BLaER1 (cell line): ENCODE results near the gene ENG.
"Not testable (repeated sequence)": the region's sequence is repeated elsewhere in the genome, so short reads cannot be mapped to it uniquely, and the experiment has no call there.

Experiments
- H3K27ac ChIP-seq: shearing (Covaris generic); formaldehyde crosslinking; 2 replicates; pipeline ENCODE4 v1.8.1; 2022
- H3K27me3 ChIP-seq: shearing (Covaris generic); formaldehyde crosslinking; 2 replicates; pipeline ENCODE4 v1.8.1; 2022
- H3K36me3 ChIP-seq: shearing (Covaris generic); formaldehyde crosslinking; 2 replicates; pipeline ENCODE4 v1.8.1; 2022
- H3K4me1 ChIP-seq: shearing (Covaris generic); formaldehyde crosslinking; 2 replicates; pipeline ENCODE4 v1.8.1; 2022
- H3K4me2 ChIP-seq: shearing (Covaris generic); formaldehyde crosslinking; 2 replicates; pipeline ENCODE4 v1.8.1; 2022
- H3K4me3 ChIP-seq: shearing (Covaris generic); formaldehyde crosslinking; 2 replicates; pipeline ENCODE4 v1.8.1; 2022
- H3K9ac ChIP-seq: shearing (Covaris generic); formaldehyde crosslinking; 2 replicates; pipeline ENCODE4 v1.8.1; 2022
- H3K9me3 ChIP-seq: shearing (Covaris generic); formaldehyde crosslinking; 2 replicates; pipeline ENCODE4 v1.8.1; 2022
- H4K20me1 ChIP-seq: shearing (Covaris generic); formaldehyde crosslinking; 2 replicates; pipeline ENCODE4 v1.8.1; 2022
- Cebpa-rat ChIP-seq: shearing (Covaris generic); IDR thresholded peaks from 2 replicates; pipeline ENCODE4 v1.8.1; 2022

The ENG gene

DNA sequence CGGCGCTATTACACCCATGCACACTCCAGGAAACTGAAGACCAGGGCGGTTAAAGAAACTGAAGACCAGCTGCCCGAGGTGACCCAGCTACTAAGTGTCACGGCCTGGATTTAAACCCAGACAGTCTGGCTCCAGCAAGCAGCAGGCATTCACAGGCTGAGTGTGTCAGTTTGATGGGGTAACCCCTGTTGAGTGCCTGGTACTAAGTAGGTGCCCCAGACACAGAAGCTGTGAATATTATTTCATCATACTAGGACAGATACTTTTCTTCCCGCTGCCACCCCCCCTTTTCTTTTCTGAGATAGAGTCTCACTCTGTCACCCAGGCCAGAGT is 7.3 kb downstream of the ENG start:
- no peak for TF ChIP-seq Cebpa-rat
- Histone ChIP-seq H3K4me2 (peak overlapping the region; percentile 48), H3K9me3 (peaks cover 32% of the 10 kb centered on the region), H3K4me3 (no peak overlapping the region), H3K9ac (no peak overlapping the region), H3K36me3 (peaks cover 93% of the 10 kb centered on the region), H3K27me3 (no peaks in the 10 kb centered on the region), H3K27ac (no peak overlapping the region), H3K4me1 (peaks cover 35% of the 10 kb centered on the region), H4K20me1 (peaks cover 55% of the 10 kb centered on the region)

DNA sequence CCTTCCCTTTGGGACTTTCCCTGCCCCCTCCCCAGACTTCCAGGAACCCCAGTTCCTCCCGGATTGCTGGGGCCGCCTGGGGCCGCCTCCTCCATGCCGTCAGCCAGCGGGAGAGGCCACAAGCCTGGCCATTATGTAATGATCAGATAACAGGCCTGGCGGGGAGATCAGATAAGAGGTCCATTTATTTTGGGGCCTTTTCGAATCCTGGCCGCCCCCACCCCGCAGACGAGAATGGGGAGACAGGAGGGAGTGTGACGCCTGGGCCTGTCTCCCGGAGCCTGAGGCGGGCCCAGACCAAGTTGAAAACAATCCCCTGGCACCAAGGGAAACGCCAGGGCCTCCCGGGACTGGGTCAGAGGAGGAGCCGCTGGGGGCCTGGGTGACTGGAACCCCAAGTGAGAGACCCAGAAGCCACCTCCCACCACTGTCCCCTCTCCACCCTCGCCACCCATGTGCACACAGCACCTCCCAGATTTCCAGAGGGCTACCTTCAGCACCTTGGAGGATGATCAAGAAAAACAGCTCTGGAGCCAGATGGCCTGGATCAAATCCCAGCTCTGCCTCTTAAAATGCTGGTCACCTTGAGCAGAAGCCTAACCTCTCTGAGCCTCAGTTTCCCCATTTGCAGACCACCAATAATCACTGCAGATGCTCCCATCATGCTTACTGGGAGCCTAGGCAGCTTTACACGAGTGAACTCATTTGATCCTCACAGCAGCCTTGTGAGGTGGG is 7.8 kb downstream of the ENG start:
- Histone ChIP-seq H3K27me3 (no peaks in the 10 kb centered on the region), H4K20me1 (peaks cover 60% of the 10 kb centered on the region), H3K27ac (peak overlapping the region; percentile 56; the same call in 1 of the 2 replicates), H3K4me1 (peaks cover 30% of the 10 kb centered on the region), H3K9ac (peak overlapping the region; percentile 34; the same call in 1 of the 2 replicates), H3K36me3 (peaks cover 93% of the 10 kb centered on the region), H3K4me3 (no peak overlapping the region), H3K4me2 (peak overlapping the region; percentile 48), H3K9me3 (peaks cover 32% of the 10 kb centered on the region)
- no peak for TF ChIP-seq Cebpa-rat

DNA sequence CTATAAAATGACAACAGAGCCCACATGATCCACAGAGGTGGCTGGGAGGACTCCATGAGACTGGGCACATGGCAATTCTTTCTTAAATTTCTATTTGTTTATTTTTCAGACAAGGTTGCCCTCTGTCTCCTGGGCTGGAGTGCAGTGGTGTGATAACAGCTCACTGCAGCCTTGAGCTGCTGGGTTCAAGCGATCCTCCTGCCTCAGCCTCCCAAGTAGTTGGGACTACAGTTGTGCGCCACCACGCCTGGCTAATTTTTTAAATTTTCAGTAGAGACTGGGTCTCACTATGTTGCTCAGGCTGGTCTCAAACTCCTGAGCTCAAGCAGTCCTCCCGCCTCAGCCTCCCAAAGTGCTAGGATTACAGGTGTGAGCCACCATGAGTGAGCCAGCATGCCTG is 8.8 kb downstream of the ENG start:
- H3K4me1 ChIP-seq: peaks cover 34% of the 10 kb centered on the region
- not testable (repeated sequence) for H3K9ac ChIP-seq, H3K4me3 ChIP-seq

DNA sequence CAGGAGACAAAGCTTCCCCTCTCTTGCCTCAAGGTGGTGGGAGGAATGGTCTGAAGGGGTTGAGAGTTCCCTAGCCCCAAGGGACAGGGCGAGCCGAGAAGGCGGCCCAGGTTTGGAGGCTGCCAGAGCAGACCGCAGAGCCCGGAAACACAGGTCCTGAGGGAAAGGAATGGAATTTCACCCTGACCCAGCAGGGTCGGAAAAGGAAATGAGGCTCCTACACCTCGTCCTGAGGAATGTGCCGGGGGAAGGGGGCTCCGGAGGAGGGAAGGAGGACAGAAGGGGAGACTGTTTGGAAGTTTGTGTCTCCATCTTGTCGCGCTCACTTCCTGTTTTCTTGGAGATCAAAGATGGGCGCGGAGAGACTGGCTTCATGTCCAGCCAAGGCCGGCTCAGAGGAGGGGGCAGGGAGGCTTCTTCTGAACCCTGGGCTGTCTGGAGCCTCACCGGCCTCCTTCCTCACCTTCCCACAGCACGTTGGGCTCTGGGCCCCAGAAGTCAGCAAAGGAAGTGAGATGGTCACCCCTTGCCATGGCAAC is 9.6 kb downstream of the ENG start:
- Histone ChIP-seq H3K27ac (0 out of 2 replicates have a peak overlapping the region, but pooled peaks have one; percentile 1), H3K9me3 (peaks cover 15% of the 10 kb centered on the region), H4K20me1 (peaks cover 69% of the 10 kb centered on the region), H3K9ac (no peak overlapping the region), H3K36me3 (peaks cover 93% of the 10 kb centered on the region), H3K4me1 (peaks cover 42% of the 10 kb centered on the region), H3K27me3 (no peaks in the 10 kb centered on the region), H3K4me2 (no peak overlapping the region), H3K4me3 (no peak overlapping the region)
- no peak for TF ChIP-seq Cebpa-rat

More for the DNA sequence above, 8.8 kb downstream of the ENG start:
- H3K27me3 ChIP-seq, H3K4me2 ChIP-seq: not testable (repeated sequence)
- Histone ChIP-seq H4K20me1 (peaks cover 69% of the 10 kb centered on the region), H3K36me3 (peaks cover 93% of the 10 kb centered on the region), H3K9me3 (peaks cover 22% of the 10 kb centered on the region), H3K27ac (0 out of 2 replicates have a peak overlapping the region, but pooled peaks have one; percentile 1)

DNA sequence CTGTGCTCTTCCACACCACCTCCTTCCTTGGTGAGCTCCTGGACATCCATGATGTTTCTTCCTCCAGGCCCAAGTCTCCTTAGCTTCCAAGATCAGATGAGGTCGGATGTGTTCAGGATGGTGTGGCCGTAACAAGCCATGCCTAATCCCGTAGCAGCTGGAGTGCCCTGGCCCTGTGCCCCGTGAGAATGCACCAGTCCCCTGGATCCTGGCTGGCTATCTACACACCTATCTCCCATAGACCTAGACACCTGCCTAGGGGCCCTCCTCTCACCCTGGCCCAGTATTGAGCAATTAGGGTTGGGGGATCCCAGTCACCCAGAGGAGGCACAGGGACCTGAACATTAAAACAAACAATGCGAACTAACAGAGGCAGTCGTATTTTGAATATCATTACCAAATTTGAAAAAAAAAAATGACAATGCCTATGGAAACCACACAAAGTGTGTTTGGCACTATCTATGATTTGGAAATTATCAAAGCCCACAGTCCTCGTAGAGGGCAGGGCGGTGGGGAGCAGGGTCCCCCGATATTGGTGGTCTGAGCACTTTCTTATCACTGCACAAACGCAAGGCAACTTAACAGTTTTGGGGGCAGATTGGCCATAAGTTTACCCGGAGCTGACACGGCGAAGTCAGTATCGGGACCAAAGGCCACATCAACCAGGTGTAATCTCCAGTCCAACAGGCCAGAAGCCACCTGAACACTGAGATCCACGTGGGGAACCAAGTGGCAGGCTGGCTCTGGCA is 13.2 kb downstream of the ENG start:
- no peak overlapping the region for H3K9ac ChIP-seq
- H3K4me3 ChIP-seq: no peak overlapping the region
- peaks cover 74% of the 10 kb centered on the region; the same call in 1 of the 2 replicates for H4K20me1 ChIP-seq
- peaks cover 55% of the 10 kb centered on the region for H3K4me1 ChIP-seq
- TF ChIP-seq Cebpa-rat: no peak
- H3K27me3 ChIP-seq: no peaks in the 10 kb centered on the region
- H3K9me3 ChIP-seq: no peaks in the 10 kb centered on the region
- peaks cover 73% of the 10 kb centered on the region for H3K36me3 ChIP-seq
- H3K27ac ChIP-seq: peak overlapping the region; percentile 64
- peak overlapping the region; percentile 84 for H3K4me2 ChIP-seq

GRCh38 chr9:127838375-127839078 is 15.9 kb downstream of the ENG start:
- Histone ChIP-seq H3K4me1 (peaks cover 76% of the 10 kb centered on the region), H3K4me3 (0 out of 2 replicates have a peak overlapping the region, but pooled peaks have one; percentile 0), H3K36me3 (peaks cover 70% of the 10 kb centered on the region), H3K9me3 (no peaks in the 10 kb centered on the region), H3K27ac (peak overlapping the region; percentile 81), H3K4me2 (peak overlapping the region; percentile 84), H3K27me3 (no peaks in the 10 kb centered on the region), H4K20me1 (peaks cover 65% of the 10 kb centered on the region; the same call in 1 of the 2 replicates), H3K9ac (peak overlapping the region; percentile 72)
- TF ChIP-seq Cebpa-rat: no peak

- Histone ChIP-seq H4K20me1 (peaks cover 65% of the 10 kb centered on the region; the same call in 1 of the 2 replicates), H3K27me3 (no peaks in the 10 kb centered on the region), H3K4me3 (no peak overlapping the region), H3K9me3 (no peaks in the 10 kb centered on the region), H3K9ac (peak overlapping the region; percentile 5; the same call in 1 of the 2 replicates), H3K36me3 (peaks cover 69% of the 10 kb centered on the region), H3K4me2 (peak overlapping the region; percentile 84), H3K4me1 (peaks cover 87% of the 10 kb centered on the region), H3K27ac (peak overlapping the region; percentile 53)
- TF ChIP-seq Cebpa-rat: no peak
Measured at GRCh38 chr9:127837346-127837745, 17.1 kb downstream of the ENG start.

DNA sequence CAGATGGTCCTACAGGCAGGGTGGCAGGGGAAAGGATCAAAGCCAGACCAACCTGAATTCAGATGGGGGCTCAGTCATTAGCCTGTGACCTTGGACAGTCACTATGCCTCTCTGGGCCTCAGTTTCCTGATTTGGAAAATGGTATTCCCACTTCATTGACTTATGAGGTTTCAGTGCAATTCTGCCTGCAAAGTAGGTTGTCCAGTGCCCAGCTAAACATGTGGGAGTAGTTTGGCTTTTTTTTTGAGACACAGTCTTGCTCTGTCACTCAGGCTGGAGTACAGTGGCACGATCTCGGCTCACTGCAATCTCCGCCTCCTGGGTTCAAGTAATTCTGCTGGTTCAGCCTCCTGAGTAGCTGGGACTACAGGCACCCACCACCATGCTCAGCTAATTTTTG is 17.9 kb downstream of the ENG start:
- H3K4me1 ChIP-seq: peaks cover 95% of the 10 kb centered on the region
- peak overlapping the region; percentile 25; the same call in 1 of the 2 replicates for H3K4me3 ChIP-seq
- peak overlapping the region; percentile 84 for H3K4me2 ChIP-seq

GRCh38 chr9:127835991-127836516 is 18.4 kb downstream of the ENG start:
- Histone ChIP-seq H3K4me3 (peak overlapping the region; percentile 25; the same call in 1 of the 2 replicates), H3K36me3 (peaks cover 59% of the 10 kb centered on the region), H3K27ac (peak overlapping the region; percentile 75), H3K9ac (peak overlapping the region; percentile 58; the same call in 1 of the 2 replicates), H3K4me2 (peak overlapping the region; percentile 84), H3K4me1 (peaks cover 95% of the 10 kb centered on the region), H4K20me1 (peaks cover 55% of the 10 kb centered on the region; the same call in 1 of the 2 replicates), H3K27me3 (no peaks in the 10 kb centered on the region), H3K9me3 (no peaks in the 10 kb centered on the region)
- TF ChIP-seq Cebpa-rat: no peak

More for the DNA sequence above, 17.9 kb downstream of the ENG start:
- H3K9ac ChIP-seq: peak overlapping the region; percentile 58; the same call in 1 of the 2 replicates
- H4K20me1 ChIP-seq: peaks cover 60% of the 10 kb centered on the region; the same call in 1 of the 2 replicates
- not testable (repeated sequence) for H3K9me3 ChIP-seq, H3K27me3 ChIP-seq
- peaks cover 64% of the 10 kb centered on the region for H3K36me3 ChIP-seq
- peak overlapping the region; percentile 75 for H3K27ac ChIP-seq
